Activated T-cell treated with anti-CD3 and anti-CD28 coated beads, Interleukin-2, amount 50 U/mL, for 48 hours (primary cell): Measurements from ENCODE around the gene PPP2R2C.

Experiments
- DNase-seq, 2 experiments: peaks; one replicate each; pipeline ENCODE4 v3.0.0-alpha.2; 2020

Gene PPP2R2C

GRCh38 chr4:6467600-6467999 lies 4.8 kb downstream of the PPP2R2C start:
- DNase-seq: peak in 1 of 2 experiments; percentile 4

GRCh38 chr4:6466756-6467381 lies 5.5 kb downstream of the PPP2R2C start:
- no peak for DNase-seq

- peak in 1 of 2 experiments; percentile 4 for DNase-seq
Observed at GRCh38 chr4:6465955-6466354, 6.5 kb downstream of the PPP2R2C start.

GRCh38 chr4:6464842-6465588 lies 7.4 kb downstream of the PPP2R2C start:
- no peak for DNase-seq

- DNase-seq: peak in 1 of 2 experiments; percentile 6
Observed at GRCh38 chr4:6463311-6464289, 8.8 kb downstream of the PPP2R2C start.

GRCh38 chr4:6461301-6462165 lies 10.9 kb downstream of the PPP2R2C start:
- DNase-seq: no peak

- DNase-seq: no peak
Observed at GRCh38 chr4:6460876-6461275, 11.5 kb downstream of the PPP2R2C start.

- no peak for DNase-seq
Observed at GRCh38 chr4:6458528-6458927, 13.9 kb downstream of the PPP2R2C start.

- DNase-seq: no peak
Observed at GRCh38 chr4:6456450-6456849, 16.0 kb downstream of the PPP2R2C start.

- no peak for DNase-seq
Observed at GRCh38 chr4:6454112-6454910, 18.1 kb downstream of the PPP2R2C start.

GRCh38 chr4:6453688-6453990 lies 18.8 kb downstream of the PPP2R2C start:
- no peak for DNase-seq

GRCh38 chr4:6452897-6453687 lies 19.3 kb downstream of the PPP2R2C start:
- no peak for DNase-seq

GRCh38 chr4:6452116-6452896 lies 20.1 kb downstream of the PPP2R2C start:
- DNase-seq: no peak

- DNase-seq: no peak
Observed at GRCh38 chr4:6451309-6451708, 21.1 kb downstream of the PPP2R2C start.

- DNase-seq: no peak
Observed at GRCh38 chr4:6450709-6451108, 21.7 kb downstream of the PPP2R2C start.

GRCh38 chr4:6449746-6450369 lies 22.6 kb downstream of the PPP2R2C start:
- DNase-seq: no peak

- DNase-seq: no peak
Observed at GRCh38 chr4:6449335-6449734, 23.1 kb downstream of the PPP2R2C start.

GRCh38 chr4:6448476-6449170 lies 23.8 kb downstream of the PPP2R2C start:
- no peak for DNase-seq

GRCh38 chr4:6447672-6448171 lies 24.7 kb downstream of the PPP2R2C start:
- no peak for DNase-seq
